Left cardiac atrium (tissue), 4 donors: ENCODE results near the gene ARMH4. TPM values are rescaled to one million over a fixed set of nuclear protein-coding genes. Genes with fewer than 3 reads are reported as not detected.

Experiments
- ATAC-seq, 2 donors: fragments of 200-7000 bp; cut with Tn5 transposase; one replicate each; pipeline ENCODE4 v1.9.1; 2020; ENCODE audit warnings: mild to moderate bottlenecking in 2 of 2, moderate library complexity in 2 of 2
- DNase-seq: peaks from one replicate; pipeline ENCODE4 v3.0.0-alpha.2; 2020
- intact Hi-C, 2 donors: fragments of 100-400 bp; cut with DNase I; formaldehyde crosslinking; loops; one replicate each; pipeline versions ENCODE4 v1.14.1 to v1.15.1; 2022 to 2023
- total RNA-seq, 2 donors: library from RNA; stranded (reverse); fragmentation: NEBNext Ultra II Directional; extraction: Animal tissue kit (Norgen Biotek cat#: 25700); gene quantifications; one replicate each; pipeline ENCODE4 v1.2.1, GENCODE V29; 2021
- donor health status: DM: no; HTN: yes; CAD: no.
- donor health status: DM: no; HTN: yes; CAD: no; lungs with severe emphysema.
- donor health status: DM: yes; HTN: yes; CAD: no.
- donor health status: Dilated cardiomyopathy.

ARMH4 gene
- total RNA-seq, 2 donors from 2014 or later = 6.4 to 15.8 TPM

- DNase-seq (no peak), ATAC-seq (no peak)
- intact Hi-C loops = loop anchor here (2.0 to 5.0 kb wide), 2 partner anchors 56 to 59 kb away; no protein-coding TSS in a partner anchor
These were observed 43.3 kb downstream of the ARMH4 start for GRCh38 chr14:58108717-58109116.

- ATAC-seq = peak in 1 of 2 donors; percentile 50
- intact Hi-C loops = loop anchor here (2.0 to 5.0 kb wide), 2 partner anchors 57 to 59 kb away; no protein-coding TSS in a partner anchor
These were observed 44.0 kb downstream of the ARMH4 start for GRCh38 chr14:58107947-58108552.

DNA sequence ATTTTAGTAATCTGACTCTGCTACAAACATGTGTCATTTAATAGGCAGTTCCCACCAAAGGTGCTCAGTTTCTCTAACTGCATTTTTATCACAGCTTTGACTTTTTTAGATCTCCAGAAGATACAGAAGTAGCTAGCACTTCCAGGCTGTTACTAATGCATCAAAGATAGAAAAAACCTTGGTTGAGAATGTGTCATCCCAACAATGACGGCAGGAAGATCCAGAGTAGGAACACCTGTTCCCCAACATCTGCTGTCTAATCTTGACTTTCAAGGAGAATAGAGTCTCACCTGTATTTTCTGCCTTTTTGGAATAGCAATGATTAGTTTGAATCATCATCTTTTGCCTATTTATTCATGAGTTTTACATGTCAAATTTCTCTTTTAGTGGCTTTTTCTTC lies 45.0 kb downstream of the ARMH4 start:
- ATAC-seq = no peak
- intact Hi-C loops = loop anchor here in 1 of 2 donors (5.0 kb wide), 1 partner anchor 60 kb away; no protein-coding TSS in a partner anchor
- no peak for DNase-seq

More at GRCh38 chr14:58107947-58108552, 44.0 kb downstream of the ARMH4 start:
- peak; percentile 32 for DNase-seq

DNA sequence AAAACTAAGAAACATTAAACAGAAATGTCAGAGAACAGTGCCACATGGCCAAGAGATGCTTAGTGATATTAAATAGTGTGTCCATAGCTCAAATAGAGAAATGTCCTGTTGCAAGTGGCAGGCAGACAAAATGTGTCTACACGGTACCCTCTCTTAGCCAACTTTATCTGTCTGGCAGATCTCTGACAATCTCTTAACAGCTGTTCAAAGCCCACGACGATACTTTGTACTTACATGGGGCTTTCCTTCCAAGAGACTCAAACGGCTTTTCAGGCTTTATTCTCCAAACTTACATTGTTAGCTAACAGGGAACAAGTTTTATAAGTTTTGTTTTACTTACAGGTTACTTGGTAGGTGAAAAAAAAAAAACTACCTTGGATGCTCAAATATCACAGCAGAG lies 45.6 kb downstream of the ARMH4 start:
- no peak for ATAC-seq
- intact Hi-C loops = loop anchor here in 1 of 2 donors (5.0 kb wide), 1 partner anchor 61 kb away; no protein-coding TSS in a partner anchor

GRCh38 chr14:58104808-58105207 lies 47.2 kb downstream of the ARMH4 start:
- ATAC-seq (peak; percentile 19 to 42), DNase-seq (no peak)
- intact Hi-C loops = loop anchor here in 1 of 2 donors (5.0 kb wide), 1 partner anchor 62 kb away; no protein-coding TSS in a partner anchor

More for the DNA sequence above, 45.6 kb downstream of the ARMH4 start:
- DNase-seq = no peak

DNA sequence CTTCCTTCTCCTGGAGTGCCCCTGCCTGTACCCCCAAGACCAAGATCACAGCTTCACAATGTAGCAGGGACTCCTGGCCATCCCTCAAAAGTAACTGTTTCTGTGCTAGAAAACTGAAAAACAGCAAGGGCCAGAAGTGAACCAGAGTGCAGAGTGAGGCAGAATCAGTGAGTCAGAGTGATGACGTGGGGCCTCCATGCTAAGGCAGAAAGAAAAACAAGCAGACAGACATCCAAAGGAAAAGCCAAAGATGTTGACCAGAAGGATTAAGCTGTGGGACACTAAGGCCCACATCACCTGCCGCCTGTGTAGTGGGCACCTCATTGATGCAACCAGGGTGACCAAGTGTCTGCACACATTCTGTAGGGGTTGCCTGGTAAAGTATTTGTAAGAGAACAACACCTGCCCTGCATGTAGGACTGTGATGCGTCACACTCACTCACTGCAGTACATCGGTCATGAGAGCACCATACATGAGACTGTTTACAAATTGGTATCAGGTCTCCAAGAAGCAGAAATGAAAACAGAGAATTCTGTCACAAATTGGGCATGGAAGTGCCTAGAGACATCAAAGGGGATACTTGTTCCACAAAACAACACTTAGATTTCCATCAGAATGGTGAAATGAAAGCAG lies 51.2 kb downstream of the ARMH4 start:
- intact Hi-C loops = no loop called here
- no peak for ATAC-seq

DNA sequence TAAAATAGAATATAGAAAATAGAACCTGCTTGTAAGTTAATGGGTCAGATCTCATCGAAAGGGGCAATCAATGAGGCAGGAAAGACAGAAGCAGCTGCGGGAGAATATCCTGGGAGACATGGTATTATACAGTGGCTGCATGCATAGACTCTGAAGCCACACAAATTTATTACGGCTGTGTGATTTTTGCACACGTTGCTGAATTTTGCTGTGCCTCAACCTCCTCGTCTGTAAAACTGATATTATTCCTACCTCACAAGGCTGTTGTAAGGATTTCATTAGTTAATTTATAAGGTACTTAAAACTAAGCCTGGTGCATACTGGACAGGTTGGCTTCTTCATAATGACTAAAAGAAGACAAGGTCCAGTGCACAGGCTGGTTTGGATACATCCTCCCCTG lies 52.3 kb downstream of the ARMH4 start:
- intact Hi-C loops = no loop called here
- ATAC-seq = no peak
- DNase-seq = no peak

More for the DNA sequence above, 51.2 kb downstream of the ARMH4 start:
- DNase-seq = no peak

GRCh38 chr14:58098507-58098906 lies 53.5 kb downstream of the ARMH4 start:
- no peak for DNase-seq
- intact Hi-C loops = no loop called here
- peak; percentile 30 to 70 for ATAC-seq

- intact Hi-C loops = no loop called here
- ATAC-seq (no peak), DNase-seq (no peak)
These were observed 55.3 kb downstream of the ARMH4 start for GRCh38 chr14:58096731-58097130.

DNA sequence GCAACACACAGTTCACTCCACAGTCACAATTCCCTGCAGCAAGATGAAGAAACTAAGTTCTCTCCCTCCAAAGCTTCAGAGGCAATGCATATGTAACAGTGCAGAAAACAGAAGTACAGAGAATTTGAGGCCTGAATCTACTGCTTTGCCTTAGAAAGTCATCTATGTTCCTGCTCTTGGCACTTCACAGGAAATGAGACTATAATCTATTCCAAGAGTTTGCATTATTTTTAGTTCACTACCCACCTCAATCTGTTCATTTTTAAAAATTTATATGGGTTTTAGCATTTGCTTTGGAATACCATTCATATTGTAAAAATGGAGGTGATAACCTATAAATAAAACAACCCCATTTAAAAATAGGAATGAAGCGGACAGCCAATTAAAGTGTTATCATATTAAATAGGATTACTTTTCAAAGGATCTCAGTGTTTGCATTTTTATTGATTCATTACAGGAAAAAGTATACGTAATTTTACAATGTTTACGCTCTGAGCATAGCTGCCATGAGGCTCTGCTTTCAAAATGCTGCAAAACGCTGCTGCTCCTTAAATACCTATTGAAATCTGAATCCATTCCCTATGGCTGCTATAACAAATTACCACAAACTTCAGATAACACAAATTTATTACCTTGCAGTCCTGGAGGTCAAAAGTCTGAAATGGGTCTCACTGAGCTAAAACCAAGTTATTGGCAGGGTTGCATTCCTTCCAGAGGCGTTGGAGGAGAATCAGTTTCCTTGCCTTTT lies 60.0 kb downstream of the ARMH4 start:
- ATAC-seq (no peak), DNase-seq (no peak)

DNA sequence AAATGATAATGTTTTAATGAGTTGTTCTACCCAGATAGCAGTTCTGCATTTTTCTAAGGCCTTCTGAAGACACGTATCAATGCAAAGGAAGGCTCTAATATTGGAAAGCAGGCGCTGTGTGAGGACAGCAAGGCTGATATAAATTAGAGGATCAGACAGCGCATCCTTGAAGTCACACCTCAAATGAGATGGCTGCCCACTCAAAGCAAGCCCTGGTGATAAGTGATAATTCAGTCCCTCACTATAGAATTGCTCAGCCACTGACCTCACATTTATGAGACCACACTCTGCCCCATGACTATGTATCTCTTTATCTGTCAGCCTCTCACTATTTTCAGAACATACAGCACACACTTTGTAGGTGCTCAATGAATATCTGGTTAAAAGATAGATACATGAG lies 62.4 kb downstream of the ARMH4 start:
- ATAC-seq (no peak), DNase-seq (no peak)
- intact Hi-C loops = no loop called here

More for the DNA sequence above, 60.0 kb downstream of the ARMH4 start:
- intact Hi-C loops = no loop called here

GRCh38 chr14:58088961-58089360 lies 63.1 kb downstream of the ARMH4 start:
- intact Hi-C loops = no loop called here
- no peak for DNase-seq
- no peak for ATAC-seq

DNA sequence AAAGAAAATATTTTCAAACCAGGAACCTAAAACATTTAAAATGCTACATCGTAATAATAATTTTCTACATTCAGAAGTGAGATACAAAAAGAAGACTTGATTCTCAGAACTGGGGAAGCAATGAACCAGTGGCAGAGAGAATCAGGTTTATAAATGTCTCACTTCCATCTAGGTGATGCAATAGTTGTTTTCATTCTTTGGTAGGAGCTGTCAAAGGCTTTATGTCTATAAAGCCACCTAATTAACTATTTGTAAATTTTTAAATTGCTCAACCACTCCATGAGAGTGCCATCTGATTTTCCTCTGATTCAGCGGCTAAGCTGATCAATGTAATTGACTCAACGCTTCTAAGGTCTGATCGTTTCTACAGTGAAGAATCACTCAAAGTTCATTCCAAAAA lies 66.1 kb downstream of the ARMH4 start:
- DNase-seq (no peak), ATAC-seq (no peak)
- intact Hi-C loops = no loop called here

DNA sequence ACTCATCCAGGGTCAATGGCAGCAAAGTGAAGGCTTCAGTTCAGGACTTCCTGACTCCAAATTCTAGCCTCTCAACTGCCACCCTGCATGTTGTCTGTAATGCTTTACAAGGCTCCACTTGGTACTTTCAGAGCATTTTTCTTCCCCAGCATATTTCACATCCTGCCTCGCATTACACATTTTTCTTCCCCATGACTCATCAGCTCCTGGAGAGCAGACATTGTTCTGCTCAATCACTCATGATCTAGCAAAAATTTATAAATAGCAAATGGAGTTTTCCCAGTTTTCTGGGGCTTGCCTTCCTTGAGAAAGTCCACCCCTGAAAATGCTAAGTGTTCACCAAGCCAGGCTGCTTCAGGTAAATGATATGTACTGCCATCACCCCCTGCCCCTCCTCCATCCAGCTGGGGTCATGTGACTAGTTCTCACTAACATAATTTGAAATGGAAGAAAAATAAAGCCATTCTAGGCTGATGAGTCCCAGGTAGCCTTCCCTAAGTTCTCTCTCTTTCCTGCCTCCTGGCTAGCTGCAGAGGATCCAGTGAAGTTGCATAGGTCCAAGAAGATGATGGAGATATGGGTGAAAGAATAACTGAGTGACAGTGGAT lies 69.4 kb downstream of the ARMH4 start:
- peak in 1 of 2 donors; percentile 87 for ATAC-seq
- intact Hi-C loops = no loop called here

GRCh38 chr14:58082011-58082410 lies 70.0 kb downstream of the ARMH4 start:
- intact Hi-C loops = no loop called here
- peak in 1 of 2 donors; percentile 7 for ATAC-seq
- no peak for DNase-seq

More for the DNA sequence above, 69.4 kb downstream of the ARMH4 start:
- no peak for DNase-seq

DNA sequence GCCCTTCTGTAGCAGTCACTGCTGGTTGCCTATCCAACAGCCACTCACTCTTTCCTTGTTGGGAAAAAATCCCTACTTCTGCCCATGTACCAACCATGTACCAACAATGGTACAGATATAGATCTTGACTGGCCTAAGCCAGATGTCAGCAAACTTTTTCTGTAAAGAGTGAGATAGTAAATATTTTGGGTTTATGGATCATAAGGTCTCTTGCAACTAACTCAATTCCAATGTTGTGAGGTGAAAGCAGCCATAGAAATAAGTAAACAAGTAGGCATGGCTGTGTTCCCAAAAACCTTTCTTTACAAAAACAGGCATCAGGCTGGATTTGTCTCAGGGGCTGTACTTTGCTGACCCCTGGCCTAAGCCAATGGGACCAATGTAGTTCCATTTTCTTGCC lies 73.5 kb downstream of the ARMH4 start:
- no peak for ATAC-seq
- intact Hi-C loops = loop anchor here in 1 of 2 donors (10.0 kb wide), 1 partner anchor 594 kb away; no protein-coding TSS in a partner anchor
- no peak for DNase-seq

DNA sequence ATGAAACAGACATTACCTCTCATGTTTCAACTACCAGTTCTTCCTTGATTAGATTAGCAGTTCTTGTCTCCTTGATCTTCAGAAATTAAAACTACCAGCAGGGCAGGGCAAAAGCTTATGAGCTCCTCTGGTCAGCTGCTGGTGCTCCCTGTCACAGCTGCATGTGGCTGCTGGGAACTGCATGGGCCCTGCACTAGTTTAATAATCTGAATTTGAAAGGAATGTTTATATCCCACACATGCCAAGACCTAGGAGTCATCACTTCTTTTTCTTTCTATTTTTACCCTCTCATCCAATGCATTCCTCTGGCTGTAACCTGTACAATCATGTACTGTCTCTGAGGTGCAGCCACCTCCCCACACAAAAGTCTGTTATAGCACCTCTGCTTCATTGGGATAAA lies 73.9 kb downstream of the ARMH4 start:
- intact Hi-C loops = loop anchor here in 1 of 2 donors (10.0 kb wide), 1 partner anchor 593 kb away; no protein-coding TSS in a partner anchor
- ATAC-seq = peak; percentile 50 to 83
- no peak for DNase-seq

DNA sequence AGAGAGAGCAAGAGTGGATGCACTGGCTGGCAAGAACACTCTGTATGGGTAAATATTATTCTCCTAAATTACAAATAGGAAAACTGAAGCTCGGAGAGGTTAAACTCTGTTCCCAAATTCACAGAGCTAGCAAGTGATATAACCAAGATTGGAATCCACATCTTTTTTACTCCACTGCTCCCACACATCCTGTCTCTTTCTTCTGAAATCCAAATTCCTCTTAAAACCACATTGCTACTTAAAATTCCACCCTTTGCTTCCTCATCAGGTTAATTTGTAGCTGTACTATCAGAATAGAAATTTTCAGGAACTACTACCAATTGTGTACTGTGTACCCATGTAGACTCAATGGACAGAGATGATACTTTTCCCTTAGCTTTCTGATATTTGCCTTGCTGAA lies 74.4 kb downstream of the ARMH4 start:
- intact Hi-C loops = loop anchor here in 1 of 2 donors (10.0 kb wide), 1 partner anchor 593 kb away; no protein-coding TSS in a partner anchor
- ATAC-seq (peak in 1 of 2 donors; percentile 16), DNase-seq (no peak)

- intact Hi-C loops = loop anchor here (2.0 to 10.0 kb wide), 4 partner anchors 201 to 589 kb away; no protein-coding TSS in a partner anchor
- DNase-seq (no peak), ATAC-seq (no peak)
These were observed 78.5 kb downstream of the ARMH4 start for GRCh38 chr14:58073516-58073915.
